ENCODE results near the gene DTWD1.

- TF ChIP-seq CTCF (IDR thresholded peaks at IDR 0.05) (no peak), POLR2A (IDR thresholded peaks at IDR 0.05) (no peak)
Measured at GRCh38 chr15:49645277-49645676, 24.4 kb downstream of the DTWD1 start.
